Type B pancreatic cell (in vitro differentiated cells): ENCODE results near the gene POMGNT2. TPM values are rescaled to one million over a fixed set of nuclear protein-coding genes. Genes with fewer than 3 reads are reported as not detected.

Experiments
- DNase-seq: peaks from one replicate; pipeline ENCODE4 v3.0.0; 2021; ENCODE audit warnings: mixed read lengths; ENCODE audit not compliant: unreplicated experiment; ENCODE audit errors: extremely low spot score
- H3K27ac Mint-ChIP-seq: 2 replicates; pipeline ENCODE4 v1.8.0; 2021; ENCODE audit warnings: mild to moderate bottlenecking, mixed read lengths
- H3K27me3 Mint-ChIP-seq: 2 replicates; pipeline ENCODE4 v1.8.0; 2021; ENCODE audit warnings: mixed read lengths
- H3K36me3 Mint-ChIP-seq: 2 replicates; pipeline ENCODE4 v1.8.0; 2021; ENCODE audit warnings: mixed read lengths
- H3K4me1 Mint-ChIP-seq: one replicate; pipeline ENCODE4 v1.8.0; 2021; ENCODE audit warnings: mixed read lengths; ENCODE audit not compliant: unreplicated experiment
- H3K4me3 Mint-ChIP-seq: 2 replicates; pipeline ENCODE4 v1.8.0; 2021; ENCODE audit warnings: mild to moderate bottlenecking, mixed read lengths
- H3K9me3 Mint-ChIP-seq: 2 replicates; pipeline ENCODE4 v1.8.0; 2021; ENCODE audit warnings: mixed read lengths
- CTCF ChIP-seq: fragments of 200-600 bp; sonication (generic); conservative IDR thresholded peaks from 2 replicates; pipeline ENCODE4 v1.5.0; 2021; ENCODE audit warnings: antibody characterized with exemption, mild to moderate bottlenecking
- total RNA-seq: library from RNA; stranded (reverse); gene quantifications from 2 replicates; pipeline ENCODE4 v1.2.1, GENCODE V29; 2021; ENCODE audit warnings: low replicate concordance

Gene POMGNT2
- total RNA-seq, 1 donor from 2014 or later, result 15.7 TPM

GRCh38 chr3:43146599-43146998 lies 40.7 kb upstream of the POMGNT2 start:
- no peak overlapping the region for H3K4me3 Mint-ChIP-seq
- TF ChIP-seq CTCF, result no peak
- H3K36me3 Mint-ChIP-seq, result no peaks in the 10 kb centered on the region
- no peak for DNase-seq
- H3K9me3 Mint-ChIP-seq, result no peaks in the 10 kb centered on the region
- H3K27ac Mint-ChIP-seq, result no peak overlapping the region
- H3K27me3 Mint-ChIP-seq, result peaks cover 52% of the 10 kb centered on the region
- H3K4me1 Mint-ChIP-seq, result peaks cover 4% of the 10 kb centered on the region

- no peaks in the 10 kb centered on the region for H3K36me3 Mint-ChIP-seq
- no peak for TF ChIP-seq CTCF
Measured at GRCh38 chr3:43144761-43145490, 39.0 kb upstream of the POMGNT2 start.

GRCh38 chr3:43142472-43142871 lies 36.6 kb upstream of the POMGNT2 start:
- no peak overlapping the region for H3K27ac Mint-ChIP-seq
- H3K9me3 Mint-ChIP-seq, result no peaks in the 10 kb centered on the region
- no peak overlapping the region for H3K4me3 Mint-ChIP-seq
- peaks cover 4% of the 10 kb centered on the region for H3K4me1 Mint-ChIP-seq
- H3K36me3 Mint-ChIP-seq, result no peaks in the 10 kb centered on the region
- DNase-seq, result no peak
- no peak for TF ChIP-seq CTCF
- peaks cover 29% of the 10 kb centered on the region for H3K27me3 Mint-ChIP-seq

More at GRCh38 chr3:43144761-43145490, 39.0 kb upstream of the POMGNT2 start:
- Mint-ChIP-seq H3K9me3 (no peaks in the 10 kb centered on the region), H3K4me1 (peaks cover 4% of the 10 kb centered on the region), H3K27ac (no peak overlapping the region), H3K4me3 (no peak overlapping the region), H3K27me3 (peaks cover 45% of the 10 kb centered on the region)
- no peak for DNase-seq

GRCh38 chr3:43138488-43139231 lies 32.8 kb upstream of the POMGNT2 start:
- Mint-ChIP-seq H3K27ac (no peak overlapping the region), H3K4me3 (no peak overlapping the region), H3K36me3 (no peaks in the 10 kb centered on the region), H3K9me3 (no peaks in the 10 kb centered on the region), H3K4me1 (peaks cover 4% of the 10 kb centered on the region), H3K27me3 (peaks cover 5% of the 10 kb centered on the region)
- no peak for DNase-seq
- no peak for TF ChIP-seq CTCF

- Mint-ChIP-seq H3K4me3 (no peak overlapping the region), H3K36me3 (no peaks in the 10 kb centered on the region), H3K4me1 (peaks cover 9% of the 10 kb centered on the region), H3K9me3 (no peaks in the 10 kb centered on the region), H3K27ac (no peak overlapping the region), H3K27me3 (peaks cover 7% of the 10 kb centered on the region)
- DNase-seq, result no peak
- TF ChIP-seq CTCF, result no peak
Measured at GRCh38 chr3:43132870-43133636, 27.2 kb upstream of the POMGNT2 start.
